ENCODE results near the gene MICAL2.

DNA sequence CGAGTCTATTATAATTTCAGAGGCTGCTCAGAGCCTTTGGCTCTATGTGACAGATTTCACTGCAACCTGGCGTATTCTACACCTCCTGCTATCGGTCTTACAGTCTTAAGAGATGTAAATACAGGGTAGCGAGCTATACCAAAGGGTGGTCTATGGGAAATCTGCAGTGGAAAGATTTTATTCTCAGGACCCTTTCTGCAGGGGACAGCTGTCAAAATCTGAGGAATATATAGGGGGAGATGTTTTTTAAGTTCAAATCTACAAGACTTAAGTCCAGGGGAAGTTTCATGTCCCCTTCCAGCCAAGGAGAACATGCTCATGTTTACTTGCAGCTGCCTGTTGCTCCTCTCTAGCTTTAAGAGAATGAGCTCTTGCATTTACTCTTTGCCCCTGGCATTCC, 62.7 kb downstream of the MICAL2 start:
- TF ChIP-seq, protein P1, sequence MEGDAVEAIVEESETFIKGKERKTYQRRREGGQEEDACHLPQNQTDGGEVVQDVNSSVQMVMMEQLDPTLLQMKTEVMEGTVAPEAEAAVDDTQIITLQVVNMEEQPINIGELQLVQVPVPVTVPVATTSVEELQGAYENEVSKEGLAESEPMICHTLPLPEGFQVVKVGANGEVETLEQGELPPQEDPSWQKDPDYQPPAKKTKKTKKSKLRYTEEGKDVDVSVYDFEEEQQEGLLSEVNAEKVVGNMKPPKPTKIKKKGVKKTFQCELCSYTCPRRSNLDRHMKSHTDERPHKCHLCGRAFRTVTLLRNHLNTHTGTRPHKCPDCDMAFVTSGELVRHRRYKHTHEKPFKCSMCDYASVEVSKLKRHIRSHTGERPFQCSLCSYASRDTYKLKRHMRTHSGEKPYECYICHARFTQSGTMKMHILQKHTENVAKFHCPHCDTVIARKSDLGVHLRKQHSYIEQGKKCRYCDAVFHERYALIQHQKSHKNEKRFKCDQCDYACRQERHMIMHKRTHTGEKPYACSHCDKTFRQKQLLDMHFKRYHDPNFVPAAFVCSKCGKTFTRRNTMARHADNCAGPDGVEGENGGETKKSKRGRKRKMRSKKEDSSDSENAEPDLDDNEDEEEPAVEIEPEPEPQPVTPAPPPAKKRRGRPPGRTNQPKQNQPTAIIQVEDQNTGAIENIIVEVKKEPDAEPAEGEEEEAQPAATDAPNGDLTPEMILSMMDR (IDR thresholded peaks at IDR 0.05), result no peak
- TF ChIP-seq ZFX (IDR thresholded peaks at IDR 0.05; ENCODE audit: borderline replicate concordance), result no peak

Data from 22Rv1 (cell line).